CD14-positive monocyte (primary cell): ENCODE measurements around the gene IL31. TPM values are rescaled to one million over a fixed set of nuclear protein-coding genes. Genes with fewer than 3 reads are reported as not detected.

ENCODE experiments used
- DNase-seq, 3 donors: peaks; one replicate each; pipeline ENCODE4 v3.0.0-alpha.2; 2011 to 2022
- H2AFZ ChIP-seq: 2 replicates; pipeline ENCODE4 v1.6.0; 2012; ENCODE audit warnings: mild to moderate bottlenecking, low read depth, low read length, inconsistent platforms; ENCODE audit not compliant: insufficient read depth, poor library complexity, severe bottlenecking
- H3K27ac ChIP-seq, 2 donors: 1 replicate in 1 of 2; 2 replicates in 1 of 2; pipeline ENCODE4 v1.5.1; 2012 to 2013; ENCODE audit warnings: low read length in 2 of 2, control low read depth in 1 of 2, inconsistent platforms in 1 of 2, low read depth in 1 of 2, mild to moderate bottlenecking in 1 of 2
- H3K27me3 ChIP-seq, 2 donors: one replicate each; pipeline versions ENCODE4 v1.6.0 to v1.6.1; 2011 to 2013; ENCODE audit warnings: low read length in 2 of 2; ENCODE audit not compliant: control insufficient read depth in 2 of 2, insufficient read depth in 2 of 2
- H3K36me3 ChIP-seq, 2 donors: replicated peaks in 1 of 2; 1 replicate in 1 of 2; 2 replicates in 1 of 2; pipeline versions ENCODE4 v1.5.1 to v1.6.1; 2012 to 2013; ENCODE audit warnings: low read length in 2 of 2, control low read depth in 1 of 2, inconsistent platforms in 1 of 2, mild to moderate bottlenecking in 1 of 2; ENCODE audit not compliant: insufficient read depth in 2 of 2, control insufficient read depth in 1 of 2
- H3K4me1 ChIP-seq, 2 donors: 1 replicate in 1 of 2; 2 replicates in 1 of 2; pipeline versions ENCODE4 v1.5.1 to v1.6.1; 2012 to 2013; ENCODE audit warnings: low read length in 2 of 2, control low read depth in 1 of 2, inconsistent platforms in 1 of 2, mild to moderate bottlenecking in 1 of 2, moderate library complexity in 1 of 2; ENCODE audit not compliant: insufficient read depth in 2 of 2, control insufficient read depth in 1 of 2
- H3K4me2 ChIP-seq: replicated peaks from 2 replicates; pipeline ENCODE3; 2012; ENCODE audit warnings: low read length, moderate library complexity, mild to moderate bottlenecking; ENCODE audit not compliant: poor library complexity, severe bottlenecking; ENCODE audit errors: extremely low read depth
- H3K4me3 ChIP-seq, 3 experiments: fragments of 200-600 bp in 1 of 3; sonication (generic) in 1 of 3; replicated peaks in 1 of 3; 1 replicate in 2 of 3; 2 replicates in 1 of 3; pipeline ENCODE4 v1.5.1; 2011 to 2013; ENCODE audit warnings: low read length in 3 of 3, mild to moderate bottlenecking in 3 of 3, control low read depth in 2 of 3, low read depth in 2 of 3, inconsistent platforms in 1 of 3, moderate library complexity in 1 of 3
- H3K79me2 ChIP-seq: 2 replicates; pipeline ENCODE4 v1.6.0; 2012; ENCODE audit warnings: mild to moderate bottlenecking, control low read depth, inconsistent platforms, low read length, moderate library complexity; ENCODE audit not compliant: insufficient read depth
- H3K9ac ChIP-seq: 2 replicates; pipeline ENCODE4 v1.6.0; 2017; ENCODE audit warnings: low read length, mild to moderate bottlenecking; ENCODE audit not compliant: insufficient read depth, poor library complexity, severe bottlenecking
- H3K9me3 ChIP-seq, 2 donors: replicated peaks in 1 of 2; 1 replicate in 1 of 2; 2 replicates in 1 of 2; pipeline versions ENCODE4 v1.5.1 to v1.6.1; 2012 to 2013; ENCODE audit warnings: low read length in 2 of 2, control low read depth in 1 of 2; ENCODE audit not compliant: control insufficient read depth in 1 of 2, insufficient read depth in 1 of 2
- H4K20me1 ChIP-seq: 2 replicates; pipeline ENCODE4 v1.6.0; 2012; ENCODE audit warnings: mild to moderate bottlenecking, low read length, control low read depth, moderate library complexity; ENCODE audit not compliant: insufficient read depth
- H3K27ac Mint-ChIP-seq, 7 donors: one replicate each; pipeline ENCODE4 v1.8.0; 2020; ENCODE audit warnings: mild to moderate bottlenecking in 7 of 7, mixed read lengths in 7 of 7, moderate library complexity in 6 of 7, inconsistent platforms in 2 of 7
- H3K27me3 Mint-ChIP-seq, 3 donors: one replicate each; pipeline ENCODE4 v1.8.0; 2021 to 2022; ENCODE audit warnings: low read depth in 3 of 3, mild to moderate bottlenecking in 3 of 3, mixed read lengths in 3 of 3, moderate library complexity in 3 of 3, inconsistent platforms in 1 of 3
- H3K36me3 Mint-ChIP-seq, 2 donors: one replicate each; pipeline ENCODE4 v1.8.0; 2020; ENCODE audit warnings: mixed read lengths in 2 of 2, inconsistent platforms in 1 of 2, mild to moderate bottlenecking in 1 of 2
- H3K4me1 Mint-ChIP-seq: one replicate; pipeline ENCODE4 v1.8.0; 2020; ENCODE audit warnings: mild to moderate bottlenecking, mixed read lengths
- H3K4me3 Mint-ChIP-seq, 2 donors: one replicate each; pipeline ENCODE4 v1.8.0; 2020; ENCODE audit warnings: mild to moderate bottlenecking in 2 of 2, mixed read lengths in 2 of 2, moderate library complexity in 1 of 2
- H3K9me3 Mint-ChIP-seq, 7 donors: one replicate each; pipeline ENCODE4 v1.8.0; 2020 to 2022; ENCODE audit warnings: mixed read lengths in 7 of 7, mild to moderate bottlenecking in 6 of 7, moderate library complexity in 6 of 7, inconsistent platforms in 2 of 7
- WGBS: methylation state at CpG from one replicate; pipeline ENCODE4 v1.1.5; 2013; ENCODE audit warnings: missing lambda C conversion rate; ENCODE audit not compliant: insufficient coverage; 5-methylcytosine and 5-hydroxymethylcytosine counted together
- intact Hi-C, 2 donors: fragments of 100-400 bp; cut with micrococcal nuclease; formaldehyde crosslinking; loops; one replicate each; pipeline versions ENCODE4 v1.15.0 to v1.15.1; 2023
- polyA plus RNA-seq, 3 donors: library from polyadenylated mRNA; depleted of rRNA in 1 of 3; unstranded in 2 of 3; stranded (reverse) in 1 of 3; fragments of 300-500 nt in 2 of 3; fragments of >200 nt in 1 of 3; fragmentation: Illumina TruSeq in 2 of 3; gene quantifications; 1 replicate in 2 of 3; 2 replicates in 1 of 3; pipeline ENCODE4 v1.2.3, GENCODE V29; 2012 to 2021
- TF ChIP-seq, protein P1 (sequence below): fragments of 200-600 bp; IDR thresholded peaks from one replicate; pipeline ENCODE4 v1.8.0; 2022; ENCODE audit warnings: antibody characterized with exemption, mild to moderate bottlenecking

Gene IL31
- polyA plus RNA-seq, 3 donors = not detected

DNA sequence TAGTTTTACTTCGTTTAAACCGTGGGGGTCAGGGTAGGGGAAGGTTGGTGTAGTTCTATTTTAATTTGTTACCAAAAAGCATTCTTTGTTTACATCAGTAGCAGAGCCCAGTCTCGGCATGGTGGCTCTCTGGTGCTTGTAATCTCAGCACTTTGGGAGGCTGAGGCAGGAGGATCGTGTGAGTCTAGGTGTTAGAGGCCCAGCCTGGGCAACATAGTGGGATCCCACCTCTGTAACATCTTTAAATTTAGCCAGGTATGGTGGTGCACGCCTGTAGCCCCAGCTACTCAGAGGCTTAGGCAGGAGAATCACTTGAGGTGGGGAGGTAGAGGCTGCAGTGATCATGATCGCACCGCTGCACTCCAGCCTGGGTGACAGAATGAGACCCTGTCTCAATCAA lies 11.1 kb upstream of the IL31 start:
- peaks cover 18 to 19% of the 10 kb centered on the region in 2 donors for H3K4me1 ChIP-seq
- peaks cover 0 to 9% of the 10 kb centered on the region in 2 donors for H3K27me3 ChIP-seq
- 90% methylated on average over 2 of the region's 7 CpGs for WGBS
- H3K36me3 Mint-ChIP-seq = peaks cover 0 to 3% of the 10 kb centered on the region in 2 donors
- no peak overlapping the region for H3K27ac ChIP-seq
- H3K27me3 Mint-ChIP-seq = peaks cover 18 to 32% (median 28%) of the 10 kb centered on the region in 3 donors
- H3K36me3 ChIP-seq = no peaks in the 10 kb centered on the region
- H3K9me3 ChIP-seq = no peaks in the 10 kb centered on the region
- H3K4me3 Mint-ChIP-seq = peak overlapping the region in 1 of 2 donors; percentile 26
- peak overlapping the region in 1 of 7 donors; percentile 40 for H3K27ac Mint-ChIP-seq
- H3K79me2 ChIP-seq = no peaks in the 10 kb centered on the region
- peaks cover 24% of the 10 kb centered on the region for H3K4me1 Mint-ChIP-seq
- peaks cover 0 to 3% (median 0%) of the 10 kb centered on the region in 7 donors for H3K9me3 Mint-ChIP-seq
- H2AFZ ChIP-seq = peak overlapping the region; percentile 84
- TF ChIP-seq, protein P1, sequence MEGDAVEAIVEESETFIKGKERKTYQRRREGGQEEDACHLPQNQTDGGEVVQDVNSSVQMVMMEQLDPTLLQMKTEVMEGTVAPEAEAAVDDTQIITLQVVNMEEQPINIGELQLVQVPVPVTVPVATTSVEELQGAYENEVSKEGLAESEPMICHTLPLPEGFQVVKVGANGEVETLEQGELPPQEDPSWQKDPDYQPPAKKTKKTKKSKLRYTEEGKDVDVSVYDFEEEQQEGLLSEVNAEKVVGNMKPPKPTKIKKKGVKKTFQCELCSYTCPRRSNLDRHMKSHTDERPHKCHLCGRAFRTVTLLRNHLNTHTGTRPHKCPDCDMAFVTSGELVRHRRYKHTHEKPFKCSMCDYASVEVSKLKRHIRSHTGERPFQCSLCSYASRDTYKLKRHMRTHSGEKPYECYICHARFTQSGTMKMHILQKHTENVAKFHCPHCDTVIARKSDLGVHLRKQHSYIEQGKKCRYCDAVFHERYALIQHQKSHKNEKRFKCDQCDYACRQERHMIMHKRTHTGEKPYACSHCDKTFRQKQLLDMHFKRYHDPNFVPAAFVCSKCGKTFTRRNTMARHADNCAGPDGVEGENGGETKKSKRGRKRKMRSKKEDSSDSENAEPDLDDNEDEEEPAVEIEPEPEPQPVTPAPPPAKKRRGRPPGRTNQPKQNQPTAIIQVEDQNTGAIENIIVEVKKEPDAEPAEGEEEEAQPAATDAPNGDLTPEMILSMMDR = no peak
- DNase-seq = no peak
- no peak overlapping the region for H3K9ac ChIP-seq
- intact Hi-C loops = no loop called here
- H3K4me3 ChIP-seq = no peak overlapping the region
- no peaks in the 10 kb centered on the region for H4K20me1 ChIP-seq
- H3K4me2 ChIP-seq = no peak overlapping the region

DNA sequence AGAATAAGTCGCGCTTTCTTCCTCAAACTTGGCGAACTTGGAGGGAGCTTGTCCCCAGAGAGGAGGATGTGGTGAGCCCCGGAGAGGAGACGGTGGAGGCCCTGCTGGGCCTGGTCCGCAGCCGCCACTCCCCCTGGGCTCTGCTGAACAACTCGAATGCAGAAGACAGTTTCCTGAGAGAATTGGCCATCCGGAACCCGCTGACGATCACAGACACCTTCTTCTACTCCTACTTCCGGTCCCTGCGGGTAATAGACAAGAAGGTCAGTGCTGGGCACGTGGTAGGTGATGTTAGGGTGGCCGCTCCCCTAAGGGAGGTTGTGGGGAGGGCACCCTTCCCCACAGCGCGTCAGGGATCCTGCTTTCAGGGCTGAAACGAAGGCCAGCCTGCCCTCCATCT lies 10.5 kb upstream of the IL31 start:
- peak overlapping the region; percentile 59 for H3K4me2 ChIP-seq
- 3% methylated on average over 6 of the region's 18 CpGs for WGBS
- no peaks in the 10 kb centered on the region for H3K36me3 ChIP-seq
- H3K36me3 Mint-ChIP-seq = peaks cover 0 to 3% of the 10 kb centered on the region in 2 donors
- H3K4me1 ChIP-seq = peaks cover 18 to 19% of the 10 kb centered on the region in 2 donors
- peak overlapping the region; percentile 59 to 94 for H3K4me3 Mint-ChIP-seq
- H3K4me3 ChIP-seq = peak overlapping the region in 1 of 3 experiments; percentile 53
- H3K9ac ChIP-seq = peak overlapping the region; percentile 32
- TF ChIP-seq, protein P1 = no peak
- peaks cover 0 to 9% of the 10 kb centered on the region in 2 donors for H3K27me3 ChIP-seq
- no peak overlapping the region for H3K27ac Mint-ChIP-seq
- no peak for DNase-seq
- H3K9me3 ChIP-seq = no peaks in the 10 kb centered on the region
- H3K27ac ChIP-seq = no peak overlapping the region
- peaks cover 26% of the 10 kb centered on the region for H3K4me1 Mint-ChIP-seq
- H3K79me2 ChIP-seq = no peaks in the 10 kb centered on the region
- peaks cover 17 to 34% (median 27%) of the 10 kb centered on the region in 3 donors for H3K27me3 Mint-ChIP-seq
- H4K20me1 ChIP-seq = no peaks in the 10 kb centered on the region
- peaks cover 0 to 3% (median 0%) of the 10 kb centered on the region in 7 donors for H3K9me3 Mint-ChIP-seq
- peak overlapping the region; percentile 84 for H2AFZ ChIP-seq
- intact Hi-C loops = no loop called here
